Endometrial microvascular endothelial cells (primary cell): Measurements from ENCODE around the gene FOXL2NB. TPM values are rescaled to one million over a fixed set of nuclear protein-coding genes. Genes with fewer than 3 reads are reported as not detected.

Experiments used
- in situ Hi-C: cut with HindIII; loops from 2 replicates; pipeline ENCODE4 v1.10.0; 2017; ENCODE audit warnings: low sequenced_read_pairs, low pct_unique_long_range_greater_than_20kb; ENCODE audit errors: inconsistent ontology term
- total RNA-seq: library from RNA; depleted of rRNA; stranded (reverse); fragments of >200 nt; gene quantifications from one replicate; pipeline ENCODE4 v1.2.3, GENCODE V29; 2015; ENCODE audit errors: inconsistent ontology term

The FOXL2NB gene
- total RNA-seq, 1 donor from 2014 or later: not detected

- in situ Hi-C loops: no loop called here
Observed at GRCh38 chr3:138964264-138964663, 17.2 kb downstream of the FOXL2NB start.

- in situ Hi-C loops: no loop called here
Observed at GRCh38 chr3:138964923-138965322, 17.9 kb downstream of the FOXL2NB start.

GRCh38 chr3:138971766-138972320 is 24.8 kb downstream of the FOXL2NB start:
- in situ Hi-C loops: no loop called here

GRCh38 chr3:138972941-138973340 is 25.9 kb downstream of the FOXL2NB start:
- in situ Hi-C loops: no loop called here

- in situ Hi-C loops: no loop called here
Observed at GRCh38 chr3:138974462-138974861, 27.4 kb downstream of the FOXL2NB start.

- in situ Hi-C loops: no loop called here
Observed at GRCh38 chr3:138975351-138975750, 28.3 kb downstream of the FOXL2NB start.

- in situ Hi-C loops: no loop called here
Observed at GRCh38 chr3:138976047-138976446, 29.0 kb downstream of the FOXL2NB start.

GRCh38 chr3:138984816-138985215 is 37.8 kb downstream of the FOXL2NB start:
- in situ Hi-C loops: no loop called here

GRCh38 chr3:138985932-138986331 is 38.9 kb downstream of the FOXL2NB start:
- in situ Hi-C loops: no loop called here

GRCh38 chr3:138987181-138987580 is 40.2 kb downstream of the FOXL2NB start:
- in situ Hi-C loops: no loop called here

- in situ Hi-C loops: no loop called here
Observed at GRCh38 chr3:138995706-138996105, 48.7 kb downstream of the FOXL2NB start.

Other genes with a start within 250 kb of the FOXL2NB start
- 29.4 TPM for gene PIK3CB, start 112.3 kb upstream of the FOXL2NB start, total RNA-seq
- not detected for gene FOXL2, start 80 bp upstream of the FOXL2NB start, total RNA-seq
- gene PRR23A, start 59.1 kb downstream of the FOXL2NB start, total RNA-seq: not detected
- not detected for gene PRR23B, start 73.7 kb downstream of the FOXL2NB start, total RNA-seq
- gene PRR23C, start 97.7 kb downstream of the FOXL2NB start, total RNA-seq: not detected